Type B pancreatic cell (in vitro differentiated cells): Measurements from ENCODE around the gene SNX25. TPM values are rescaled to one million over a fixed set of nuclear protein-coding genes. Genes with fewer than 3 reads are reported as not detected.

Experiments
- DNase-seq: peaks from one replicate; pipeline ENCODE4 v3.0.0; 2021; ENCODE audit warnings: mixed read lengths; ENCODE audit not compliant: unreplicated experiment; ENCODE audit errors: extremely low spot score
- H3K27ac Mint-ChIP-seq: 2 replicates; pipeline ENCODE4 v1.8.0; 2021; ENCODE audit warnings: mild to moderate bottlenecking, mixed read lengths
- H3K27me3 Mint-ChIP-seq: 2 replicates; pipeline ENCODE4 v1.8.0; 2021; ENCODE audit warnings: mixed read lengths
- H3K36me3 Mint-ChIP-seq: 2 replicates; pipeline ENCODE4 v1.8.0; 2021; ENCODE audit warnings: mixed read lengths
- H3K4me1 Mint-ChIP-seq: one replicate; pipeline ENCODE4 v1.8.0; 2021; ENCODE audit warnings: mixed read lengths; ENCODE audit not compliant: unreplicated experiment
- H3K4me3 Mint-ChIP-seq: 2 replicates; pipeline ENCODE4 v1.8.0; 2021; ENCODE audit warnings: mild to moderate bottlenecking, mixed read lengths
- H3K9me3 Mint-ChIP-seq: 2 replicates; pipeline ENCODE4 v1.8.0; 2021; ENCODE audit warnings: mixed read lengths
- total RNA-seq: library from RNA; stranded (reverse); gene quantifications from 2 replicates; pipeline ENCODE4 v1.2.1, GENCODE V29; 2021; ENCODE audit warnings: low replicate concordance
- TF ChIP-seq, protein P1 (sequence below): fragments of 200-600 bp; sonication (generic); conservative IDR thresholded peaks from 2 replicates; pipeline ENCODE4 v1.5.0; 2021; ENCODE audit warnings: antibody characterized with exemption, mild to moderate bottlenecking

The SNX25 gene
- total RNA-seq, 1 donor from 2014 or later: 11.2 TPM

GRCh38 chr4:185283723-185284122 lies 74.3 kb downstream of the SNX25 start:
- no peaks in the 10 kb centered on the region for H3K27me3 Mint-ChIP-seq
- H3K4me1 Mint-ChIP-seq: no peaks in the 10 kb centered on the region
- no peaks in the 10 kb centered on the region for H3K9me3 Mint-ChIP-seq
- H3K36me3 Mint-ChIP-seq: peaks cover 3% of the 10 kb centered on the region
- no peak overlapping the region for H3K4me3 Mint-ChIP-seq
- no peak overlapping the region for H3K27ac Mint-ChIP-seq
- TF ChIP-seq, protein P1, sequence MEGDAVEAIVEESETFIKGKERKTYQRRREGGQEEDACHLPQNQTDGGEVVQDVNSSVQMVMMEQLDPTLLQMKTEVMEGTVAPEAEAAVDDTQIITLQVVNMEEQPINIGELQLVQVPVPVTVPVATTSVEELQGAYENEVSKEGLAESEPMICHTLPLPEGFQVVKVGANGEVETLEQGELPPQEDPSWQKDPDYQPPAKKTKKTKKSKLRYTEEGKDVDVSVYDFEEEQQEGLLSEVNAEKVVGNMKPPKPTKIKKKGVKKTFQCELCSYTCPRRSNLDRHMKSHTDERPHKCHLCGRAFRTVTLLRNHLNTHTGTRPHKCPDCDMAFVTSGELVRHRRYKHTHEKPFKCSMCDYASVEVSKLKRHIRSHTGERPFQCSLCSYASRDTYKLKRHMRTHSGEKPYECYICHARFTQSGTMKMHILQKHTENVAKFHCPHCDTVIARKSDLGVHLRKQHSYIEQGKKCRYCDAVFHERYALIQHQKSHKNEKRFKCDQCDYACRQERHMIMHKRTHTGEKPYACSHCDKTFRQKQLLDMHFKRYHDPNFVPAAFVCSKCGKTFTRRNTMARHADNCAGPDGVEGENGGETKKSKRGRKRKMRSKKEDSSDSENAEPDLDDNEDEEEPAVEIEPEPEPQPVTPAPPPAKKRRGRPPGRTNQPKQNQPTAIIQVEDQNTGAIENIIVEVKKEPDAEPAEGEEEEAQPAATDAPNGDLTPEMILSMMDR: no peak
- no peak for DNase-seq

GRCh38 chr4:185285632-185286393 lies 76.4 kb downstream of the SNX25 start:
- TF ChIP-seq, protein P1: no peak
- Mint-ChIP-seq H3K4me3 (no peak overlapping the region), H3K36me3 (peaks cover 5% of the 10 kb centered on the region), H3K27ac (no peak overlapping the region), H3K4me1 (no peaks in the 10 kb centered on the region), H3K27me3 (no peaks in the 10 kb centered on the region), H3K9me3 (no peaks in the 10 kb centered on the region)
- DNase-seq: no peak

DNA sequence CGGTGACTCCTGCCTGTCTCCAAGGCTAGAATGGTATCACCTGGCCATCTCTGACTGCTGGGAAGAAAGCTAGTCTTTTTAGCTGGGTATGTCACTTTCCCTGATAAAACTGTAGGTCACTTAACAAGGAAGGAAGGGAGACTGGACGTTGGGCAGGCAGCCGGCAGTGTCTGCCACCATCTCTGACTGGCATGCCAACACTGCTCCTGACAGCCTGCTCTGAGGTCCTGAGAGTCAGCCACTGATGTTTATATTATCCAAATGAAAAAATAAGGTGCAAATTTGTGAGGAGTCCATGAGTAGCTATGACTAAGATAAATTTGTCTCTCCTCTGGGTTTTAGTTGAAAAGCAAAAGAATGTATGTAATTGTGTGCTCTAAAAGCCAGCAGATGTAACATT lies 77.2 kb downstream of the SNX25 start:
- TF ChIP-seq, protein P1: no peak
- H3K27ac Mint-ChIP-seq: no peak overlapping the region
- H3K4me1 Mint-ChIP-seq: no peaks in the 10 kb centered on the region
- H3K36me3 Mint-ChIP-seq: peaks cover 5% of the 10 kb centered on the region
- H3K4me3 Mint-ChIP-seq: no peak overlapping the region
- no peaks in the 10 kb centered on the region for H3K27me3 Mint-ChIP-seq
- no peaks in the 10 kb centered on the region for H3K9me3 Mint-ChIP-seq
- no peak for DNase-seq

DNA sequence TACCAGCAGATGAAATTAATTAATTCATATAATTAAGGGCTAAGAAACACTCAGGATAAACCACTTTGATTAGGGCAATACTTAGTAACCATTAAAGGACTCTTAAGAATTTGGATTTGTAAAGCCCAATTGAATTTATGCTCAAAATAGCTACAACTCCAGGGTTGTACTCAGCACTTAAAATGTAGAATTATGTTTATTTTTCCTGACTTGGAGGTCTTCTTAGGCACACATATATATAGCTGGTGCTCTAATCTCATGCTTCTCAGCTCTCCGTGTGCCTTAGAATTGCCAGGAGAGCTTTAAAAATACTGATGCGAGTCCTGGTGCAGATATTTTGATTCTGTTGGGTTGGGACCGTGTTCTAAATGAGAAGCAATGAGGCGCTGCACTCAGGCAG lies 77.6 kb downstream of the SNX25 start:
- TF ChIP-seq, protein P1: no peak
- no peak overlapping the region for H3K27ac Mint-ChIP-seq

DNA sequence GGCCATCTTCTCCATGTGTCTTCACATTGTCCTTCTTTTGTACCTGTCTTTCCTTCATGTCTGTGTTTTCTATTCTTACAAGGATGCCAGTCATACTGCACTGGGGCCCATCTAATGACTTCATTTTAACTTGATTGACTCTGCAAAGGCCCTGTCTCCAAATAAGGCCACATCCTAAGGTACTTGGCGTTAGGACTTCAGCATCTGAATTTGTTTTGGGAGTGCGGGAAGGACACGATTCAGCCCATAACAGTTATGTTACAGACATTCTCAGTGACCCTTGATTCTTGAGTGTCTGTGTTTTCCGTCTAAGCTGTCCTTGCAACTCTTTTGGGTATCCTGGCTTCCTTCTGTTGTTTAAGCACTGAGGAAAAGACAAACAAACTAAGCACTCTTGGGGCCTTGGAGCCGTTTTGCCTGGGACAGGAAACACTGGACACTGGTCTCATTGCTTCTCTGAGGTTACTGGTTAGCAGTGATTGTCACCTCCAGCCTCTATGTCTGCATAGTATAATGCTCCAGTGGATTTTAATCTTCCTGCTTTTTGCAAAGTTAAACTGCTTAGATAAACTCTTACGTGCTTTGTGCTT lies 80.7 kb downstream of the SNX25 start:
- TF ChIP-seq, protein P1: no peak
- no peak overlapping the region for H3K27ac Mint-ChIP-seq
- peaks cover 15% of the 10 kb centered on the region for H3K36me3 Mint-ChIP-seq

More for the DNA sequence above, 77.6 kb downstream of the SNX25 start:
- Mint-ChIP-seq H3K27me3 (no peaks in the 10 kb centered on the region), H3K4me3 (no peak overlapping the region), H3K9me3 (no peaks in the 10 kb centered on the region), H3K36me3 (peaks cover 5% of the 10 kb centered on the region), H3K4me1 (no peaks in the 10 kb centered on the region)
- no peak for DNase-seq

More for the DNA sequence above, 80.7 kb downstream of the SNX25 start:
- H3K27me3 Mint-ChIP-seq: no peaks in the 10 kb centered on the region
- H3K4me1 Mint-ChIP-seq: no peaks in the 10 kb centered on the region
- no peaks in the 10 kb centered on the region for H3K9me3 Mint-ChIP-seq
- DNase-seq: no peak
- H3K4me3 Mint-ChIP-seq: no peak overlapping the region
